Keratinocyte (primary cell): ENCODE data around the gene HIGD1C.

Experiments
- EZH2 ChIP-seq: IDR thresholded peaks from one replicate; pipeline ENCODE4 v1.6.1; 2012; ENCODE audit warnings: inconsistent platforms, mild to moderate bottlenecking, low read length, moderate library complexity
- TF ChIP-seq, protein P1 (sequence below), 3 experiments: IDR thresholded peaks in 1 of 3; conservative IDR thresholded peaks in 1 of 3; optimal IDR thresholded peaks in 1 of 3; 2 replicates in 2 of 3; 3 replicates in 1 of 3; pipeline versions ENCODE3 to v1.5.1; 2011; ENCODE audit warnings: low read length in 3 of 3, mild to moderate bottlenecking in 3 of 3, moderate library complexity in 2 of 3, control low read depth in 1 of 3, inconsistent platforms in 1 of 3; ENCODE audit not compliant: insufficient read depth in 2 of 3; ENCODE audit errors: extremely low read depth in 1 of 3

DNA sequence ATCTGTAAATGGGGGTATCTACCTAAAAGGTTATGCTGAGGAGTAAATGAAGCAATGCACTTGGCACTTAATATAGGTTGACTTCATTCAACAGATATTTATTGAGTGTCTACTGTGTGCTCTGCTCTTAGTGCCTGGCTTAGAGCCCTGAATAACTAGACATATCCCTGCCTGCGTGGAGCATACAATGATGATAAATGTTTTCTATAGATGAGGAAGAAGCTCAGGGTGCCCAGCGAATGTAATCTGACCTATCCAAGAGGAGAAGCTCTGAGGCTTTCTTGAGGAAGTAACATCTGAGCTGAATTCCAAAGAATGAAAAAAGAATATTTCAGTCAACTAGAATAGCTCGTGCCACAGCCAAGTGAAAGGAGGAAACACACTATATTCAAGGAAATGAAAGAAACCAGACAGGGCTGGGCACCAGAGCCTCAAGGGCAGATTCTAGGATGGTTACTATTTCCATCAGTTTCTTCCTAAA lies 17.9 kb upstream of the HIGD1C start:
- TF ChIP-seq, protein P1, sequence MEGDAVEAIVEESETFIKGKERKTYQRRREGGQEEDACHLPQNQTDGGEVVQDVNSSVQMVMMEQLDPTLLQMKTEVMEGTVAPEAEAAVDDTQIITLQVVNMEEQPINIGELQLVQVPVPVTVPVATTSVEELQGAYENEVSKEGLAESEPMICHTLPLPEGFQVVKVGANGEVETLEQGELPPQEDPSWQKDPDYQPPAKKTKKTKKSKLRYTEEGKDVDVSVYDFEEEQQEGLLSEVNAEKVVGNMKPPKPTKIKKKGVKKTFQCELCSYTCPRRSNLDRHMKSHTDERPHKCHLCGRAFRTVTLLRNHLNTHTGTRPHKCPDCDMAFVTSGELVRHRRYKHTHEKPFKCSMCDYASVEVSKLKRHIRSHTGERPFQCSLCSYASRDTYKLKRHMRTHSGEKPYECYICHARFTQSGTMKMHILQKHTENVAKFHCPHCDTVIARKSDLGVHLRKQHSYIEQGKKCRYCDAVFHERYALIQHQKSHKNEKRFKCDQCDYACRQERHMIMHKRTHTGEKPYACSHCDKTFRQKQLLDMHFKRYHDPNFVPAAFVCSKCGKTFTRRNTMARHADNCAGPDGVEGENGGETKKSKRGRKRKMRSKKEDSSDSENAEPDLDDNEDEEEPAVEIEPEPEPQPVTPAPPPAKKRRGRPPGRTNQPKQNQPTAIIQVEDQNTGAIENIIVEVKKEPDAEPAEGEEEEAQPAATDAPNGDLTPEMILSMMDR (optimal IDR thresholded peaks at IDR 0.05 in 1 of 3, IDR thresholded peaks at IDR 0.05 in 1 of 3, conservative IDR thresholded peaks at IDR 0.05 in 1 of 3; ENCODE audit: extremely low read depth in 1 of 3, insufficient read depth in 2 of 3, low read length in 3 of 3): no peak
- TF ChIP-seq EZH2: no peak
